HG03039 (cell line): Measurements from ENCODE around the gene USP17L26.
"Not testable (repeated sequence)": the region's sequence is repeated elsewhere in the genome, so short reads cannot be mapped to it uniquely, and the experiment has no call there.

Experiments used
- ATAC-seq: cut with Tn5 transposase; IDR thresholded peaks from one replicate; pipeline ENCODE4 v1.9.1; 2021; ENCODE audit warnings: mild to moderate bottlenecking, moderate library complexity; ENCODE audit not compliant: unreplicated experiment

USP17L26 gene

DNA sequence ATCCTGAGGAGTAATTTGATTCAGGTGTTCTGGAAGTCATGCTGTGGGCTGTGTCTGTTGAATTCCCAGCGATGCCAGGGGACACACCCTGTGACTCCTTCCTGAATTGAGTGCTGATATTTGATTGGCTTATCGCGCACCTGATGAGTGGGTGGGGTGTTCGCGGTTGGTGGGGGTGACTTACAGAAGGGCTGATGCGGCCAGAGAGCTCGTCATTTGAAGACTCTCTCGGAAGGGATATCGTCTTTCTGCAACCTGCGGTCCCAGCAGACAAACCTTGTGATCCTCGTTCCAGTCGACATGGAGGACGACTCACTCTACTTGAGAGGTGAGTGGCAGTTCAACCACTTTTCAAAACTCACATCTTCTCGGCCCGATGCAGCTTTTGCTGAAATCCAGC lies at the start of gene USP17L26:
USP17L26 (plus strand) TSS at position 301 of the 400 bp plus-strand sequence; CDS start at position 301, 0 bp downstream.
- not testable (repeated sequence) for ATAC-seq

DNA sequence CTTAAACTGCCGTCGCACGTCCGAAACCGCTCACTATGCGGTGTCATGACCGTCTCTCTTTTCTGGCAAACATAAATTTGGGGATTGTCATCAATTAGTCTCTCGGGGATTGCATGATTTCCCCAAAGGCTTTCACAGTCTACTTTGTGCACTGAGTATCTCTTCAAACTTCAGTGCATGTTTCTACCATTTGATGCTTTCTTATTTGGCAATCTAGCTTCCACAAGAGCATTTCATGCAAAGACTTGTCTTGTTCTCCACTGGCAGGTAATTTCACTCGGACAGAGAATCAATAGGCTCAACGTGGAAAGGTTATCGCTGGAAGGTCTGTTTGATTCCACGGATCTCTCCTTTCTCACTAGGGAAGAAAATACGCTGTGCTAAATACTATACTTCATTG lies 10.3 kb upstream of the USP17L26 start:
- ATAC-seq: not testable (repeated sequence)

DNA sequence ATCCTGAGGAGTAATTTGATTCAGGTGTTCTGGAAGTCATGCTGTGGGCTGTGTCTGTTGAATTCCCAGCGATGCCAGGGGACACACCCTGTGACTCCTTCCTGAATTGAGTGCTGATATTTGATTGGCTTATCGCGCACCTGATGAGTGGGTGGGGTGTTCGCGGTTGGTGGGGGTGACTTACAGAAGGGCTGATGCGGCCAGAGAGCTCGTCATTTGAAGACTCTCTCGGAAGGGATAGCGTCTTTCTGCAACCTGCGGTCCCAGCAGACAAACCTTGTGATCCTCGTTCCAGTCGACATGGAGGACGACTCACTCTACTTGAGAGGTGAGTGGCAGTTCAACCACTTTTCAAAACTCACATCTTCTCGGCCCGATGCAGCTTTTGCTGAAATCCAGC lies 9.6 kb upstream of the USP17L26 start, which contains the start of gene USP17L24:
USP17L24 (plus strand) TSS at position 301 of the 400 bp plus-strand sequence; CDS start at position 301, 0 bp downstream.
- not testable (repeated sequence) for ATAC-seq

- ATAC-seq: not testable (repeated sequence)
Observed at GRCh38 chr4:9329611-9330010, 4.8 kb upstream of the USP17L26 start, which contains the start of gene USP17L25. TSS of gene USP17L25 (plus strand) at chr4:9329911. CDS start at chr4:9329911, 0 bp downstream.

DNA sequence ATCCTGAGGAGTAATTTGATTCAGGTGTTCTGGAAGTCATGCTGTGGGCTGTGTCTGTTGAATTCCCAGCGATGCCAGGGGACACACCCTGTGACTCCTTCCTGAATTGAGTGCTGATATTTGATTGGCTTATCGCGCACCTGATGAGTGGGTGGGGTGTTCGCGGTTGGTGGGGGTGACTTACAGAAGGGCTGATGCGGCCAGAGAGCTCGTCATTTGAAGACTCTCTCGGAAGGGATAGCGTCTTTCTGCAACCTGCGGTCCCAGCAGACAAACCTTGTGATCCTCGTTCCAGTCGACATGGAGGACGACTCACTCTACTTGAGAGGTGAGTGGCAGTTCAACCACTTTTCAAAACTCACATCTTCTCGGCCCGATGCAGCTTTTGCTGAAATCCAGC lies 4.6 kb downstream of the USP17L26 start, which contains the start of gene USP17L5:
USP17L5 (plus strand) TSS at position 301 of the 400 bp plus-strand sequence; CDS start at position 301, 0 bp downstream.
- ATAC-seq: not testable (repeated sequence)

DNA sequence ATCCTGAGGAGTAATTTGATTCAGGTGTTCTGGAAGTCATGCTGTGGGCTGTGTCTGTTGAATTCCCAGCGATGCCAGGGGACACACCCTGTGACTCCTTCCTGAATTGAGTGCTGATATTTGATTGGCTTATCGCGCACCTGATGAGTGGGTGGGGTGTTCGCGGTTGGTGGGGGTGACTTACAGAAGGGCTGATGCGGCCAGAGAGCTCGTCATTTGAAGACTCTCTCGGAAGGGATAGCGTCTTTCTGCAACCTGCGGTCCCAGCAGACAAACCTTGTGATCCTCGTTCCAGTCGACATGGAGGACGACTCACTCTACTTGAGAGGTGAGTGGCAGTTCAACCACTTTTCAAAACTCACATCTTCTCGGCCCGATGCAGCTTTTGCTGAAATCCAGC lies 9.4 kb downstream of the USP17L26 start, which contains the start of gene USP17L27:
USP17L27 (plus strand) TSS at position 301 of the 400 bp plus-strand sequence; CDS start at position 301, 0 bp downstream.
- ATAC-seq: not testable (repeated sequence)

DNA sequence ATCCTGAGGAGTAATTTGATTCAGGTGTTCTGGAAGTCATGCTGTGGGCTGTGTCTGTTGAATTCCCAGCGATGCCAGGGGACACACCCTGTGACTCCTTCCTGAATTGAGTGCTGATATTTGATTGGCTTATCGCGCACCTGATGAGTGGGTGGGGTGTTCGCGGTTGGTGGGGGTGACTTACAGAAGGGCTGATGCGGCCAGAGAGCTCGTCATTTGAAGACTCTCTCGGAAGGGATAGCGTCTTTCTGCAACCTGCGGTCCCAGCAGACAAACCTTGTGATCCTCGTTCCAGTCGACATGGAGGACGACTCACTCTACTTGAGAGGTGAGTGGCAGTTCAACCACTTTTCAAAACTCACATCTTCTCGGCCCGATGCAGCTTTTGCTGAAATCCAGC lies 14.1 kb downstream of the USP17L26 start, which contains the start of gene USP17L28:
USP17L28 (plus strand) TSS at position 301 of the 400 bp plus-strand sequence; CDS start at position 301, 0 bp downstream.
- not testable (repeated sequence) for ATAC-seq

DNA sequence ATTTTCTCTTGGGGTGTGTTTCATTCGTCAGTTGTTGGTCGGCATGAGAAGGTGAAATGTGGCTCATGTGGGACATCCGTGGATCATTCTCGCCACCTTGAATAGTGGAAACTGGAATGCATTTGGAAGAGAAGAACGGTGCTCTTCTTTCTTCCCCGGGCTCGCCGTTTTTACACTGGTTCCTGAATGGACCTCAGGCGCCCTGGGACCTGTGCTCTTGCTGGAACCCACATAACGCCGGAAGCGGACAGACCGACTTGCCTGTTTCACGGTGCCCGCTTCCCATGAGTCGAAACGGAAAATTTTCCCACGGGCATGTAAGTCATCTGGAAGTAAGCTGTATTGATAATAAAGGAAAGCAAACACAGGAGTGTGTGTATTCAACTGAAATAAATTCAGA lies 16.4 kb downstream of the USP17L26 start:
- not testable (repeated sequence) for ATAC-seq

DNA sequence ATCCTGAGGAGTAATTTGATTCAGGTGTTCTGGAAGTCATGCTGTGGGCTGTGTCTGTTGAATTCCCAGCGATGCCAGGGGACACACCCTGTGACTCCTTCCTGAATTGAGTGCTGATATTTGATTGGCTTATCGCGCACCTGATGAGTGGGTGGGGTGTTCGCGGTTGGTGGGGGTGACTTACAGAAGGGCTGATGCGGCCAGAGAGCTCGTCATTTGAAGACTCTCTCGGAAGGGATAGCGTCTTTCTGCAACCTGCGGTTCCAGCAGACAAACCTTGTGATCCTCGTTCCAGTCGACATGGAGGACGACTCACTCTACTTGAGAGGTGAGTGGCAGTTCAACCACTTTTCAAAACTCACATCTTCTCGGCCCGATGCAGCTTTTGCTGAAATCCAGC lies 18.9 kb downstream of the USP17L26 start, which contains the start of gene USP17L29:
USP17L29 (plus strand) TSS at position 301 of the 400 bp plus-strand sequence; CDS start at position 301, 0 bp downstream.
- not testable (repeated sequence) for ATAC-seq

DNA sequence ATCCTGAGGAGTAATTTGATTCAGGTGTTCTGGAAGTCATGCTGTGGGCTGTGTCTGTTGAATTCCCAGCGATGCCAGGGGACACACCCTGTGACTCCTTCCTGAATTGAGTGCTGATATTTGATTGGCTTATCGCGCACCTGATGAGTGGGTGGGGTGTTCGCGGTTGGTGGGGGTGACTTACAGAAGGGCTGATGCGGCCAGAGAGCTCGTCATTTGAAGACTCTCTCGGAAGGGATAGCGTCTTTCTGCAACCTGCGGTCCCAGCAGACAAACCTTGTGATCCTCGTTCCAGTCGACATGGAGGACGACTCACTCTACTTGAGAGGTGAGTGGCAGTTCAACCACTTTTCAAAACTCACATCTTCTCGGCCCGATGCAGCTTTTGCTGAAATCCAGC lies 28.4 kb downstream of the USP17L26 start, which contains the start of gene USP17L30:
USP17L30 (plus strand) TSS at position 301 of the 400 bp plus-strand sequence; CDS start at position 301, 0 bp downstream.
- not testable (repeated sequence) for ATAC-seq

GRCh38 chr4:9379881-9380280 lies 45.4 kb downstream of the USP17L26 start:
- not testable (repeated sequence) for ATAC-seq

DNA sequence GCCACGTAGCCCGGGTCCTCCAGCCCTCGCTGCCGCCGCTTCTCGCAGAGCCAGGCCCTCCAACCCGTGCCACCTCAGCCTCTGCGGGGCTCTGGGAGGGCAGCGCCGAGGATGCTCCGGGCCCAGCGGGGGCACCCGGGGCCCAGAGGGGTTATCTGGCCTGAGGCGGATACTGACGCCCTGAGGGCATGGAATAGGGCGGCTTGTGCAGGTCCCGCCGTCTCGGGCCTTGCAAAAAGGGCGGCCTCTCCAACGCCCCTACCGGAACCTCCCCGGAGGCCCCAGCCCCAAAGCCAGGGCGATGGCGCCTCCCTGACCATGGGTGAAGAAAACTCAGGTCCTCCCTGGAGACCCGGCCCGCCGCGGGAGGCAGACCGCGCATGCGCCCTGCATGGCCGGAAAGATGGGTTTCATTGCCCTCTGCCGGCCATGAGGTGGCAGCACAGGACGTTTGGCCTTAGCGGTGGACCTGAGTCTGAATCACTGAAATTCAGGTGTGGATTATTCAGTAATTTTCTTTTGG lies 46.6 kb downstream of the USP17L26 start:
- not testable (repeated sequence) for ATAC-seq

DNA sequence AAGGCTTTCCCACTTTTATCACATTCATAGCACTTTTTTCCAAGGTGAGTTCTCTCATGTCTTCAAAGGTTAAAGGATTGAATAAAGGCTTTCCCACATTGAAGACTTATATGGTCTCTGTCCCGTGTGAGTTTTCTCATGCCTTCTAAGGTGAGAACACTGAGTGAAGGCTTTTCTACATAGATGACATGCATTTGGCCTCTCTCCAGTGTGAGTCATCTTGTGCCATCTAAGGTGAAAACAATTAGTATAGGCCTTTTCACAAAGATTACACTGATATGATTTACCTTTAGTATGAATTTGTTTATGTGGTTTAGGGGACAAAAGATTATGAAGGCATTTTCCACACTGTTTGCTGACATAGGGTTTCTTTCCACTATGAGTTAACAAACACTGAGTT lies 49.7 kb downstream of the USP17L26 start:
- ATAC-seq: no peak
